AG09309 (cell line): ENCODE data around the gene TIA1.
A peak's percentile ranks its signal among the peaks of the same experiment; 100 is the strongest.

Experiments
- DNase-seq: peaks from one replicate; pipeline ENCODE4 v3.0.0-alpha.2; 2010; ENCODE audit warnings: low read depth
- H3K4me3 ChIP-seq: 2 replicates; pipeline ENCODE4 v1.5.1; 2011; ENCODE audit warnings: mild to moderate bottlenecking, low read depth, low read length, moderate library complexity; ENCODE audit not compliant: control insufficient read depth
- CTCF ChIP-seq: IDR thresholded peaks from 2 replicates; pipeline ENCODE4 v1.5.1; 2011; ENCODE audit warnings: mild to moderate bottlenecking, low read depth, low read length, inconsistent platforms; ENCODE audit not compliant: insufficient read depth, control insufficient read depth; ENCODE audit errors: missing control alignments

TIA1 gene

GRCh38 chr2:70261501-70261900 lies 13.1 kb upstream of the TIA1 start:
- no peak for TF ChIP-seq CTCF
- H3K4me3 ChIP-seq, result no peak overlapping the region
- no peak for DNase-seq

GRCh38 chr2:70258532-70258875 lies 10.1 kb upstream of the TIA1 start:
- no peak for DNase-seq
- H3K4me3 ChIP-seq, result peak overlapping the region; percentile 53
- TF ChIP-seq CTCF, result no peak

GRCh38 chr2:70255637-70256314 lies 7.3 kb upstream of the TIA1 start:
- H3K4me3 ChIP-seq, result no peak overlapping the region
- no peak for DNase-seq
- TF ChIP-seq CTCF, result no peak

- no peak for TF ChIP-seq CTCF
- no peak for DNase-seq
Measured at GRCh38 chr2:70250434-70250833, 2.0 kb upstream of the TIA1 start.

GRCh38 chr2:70247364-70248180 lies 856 bp downstream of the TIA1 start:
- DNase-seq, result no peak
- no peak for TF ChIP-seq CTCF
- H3K4me3 ChIP-seq, result peak overlapping the region; percentile 75

More at GRCh38 chr2:70250434-70250833, 2.0 kb upstream of the TIA1 start:
- H3K4me3 ChIP-seq, result no peak overlapping the region

GRCh38 chr2:70243806-70244584 lies 4.4 kb downstream of the TIA1 start:
- TF ChIP-seq CTCF, result no peak
- DNase-seq, result no peak
- H3K4me3 ChIP-seq, result no peak overlapping the region
